Activated CD4-positive, alpha-beta T cell treated with anti-CD3 and anti-CD28 coated beads, Interleukin-2, amount 10 ng/mL, durations not matched to agents 24 days and 14 days (primary cell): ENCODE results near the gene SETDB2. TPM values are rescaled to one million over a fixed set of nuclear protein-coding genes. Genes with fewer than 3 reads are reported as not detected.
"Not testable (repeated sequence)": the region's sequence is repeated elsewhere in the genome, so short reads cannot be mapped to it uniquely, and the experiment has no call there.

Source experiments
- DNase-seq: peaks from one replicate; pipeline ENCODE4 v3.0.0; 2022
- H3K27ac Mint-ChIP-seq: one replicate; pipeline ENCODE4 v1.8.0; 2022; ENCODE audit warnings: mild to moderate bottlenecking, mixed read lengths
- H3K27me3 Mint-ChIP-seq: one replicate; pipeline ENCODE4 v1.8.0; 2022; ENCODE audit warnings: mixed read lengths
- H3K36me3 Mint-ChIP-seq: one replicate; pipeline ENCODE4 v1.8.0; 2022; ENCODE audit warnings: low read depth, mild to moderate bottlenecking, mixed read lengths
- H3K4me1 Mint-ChIP-seq: one replicate; pipeline ENCODE4 v1.8.0; 2021; ENCODE audit warnings: mixed read lengths
- H3K4me3 Mint-ChIP-seq: one replicate; pipeline ENCODE4 v1.8.0; 2022; ENCODE audit warnings: mild to moderate bottlenecking, moderate library complexity, mixed read lengths
- H3K9me3 Mint-ChIP-seq: one replicate; pipeline ENCODE4 v1.8.0; 2021; ENCODE audit warnings: mixed read lengths
- intact Hi-C: fragments of 100-400 bp; cut with micrococcal nuclease; formaldehyde crosslinking; loops from one replicate; pipeline ENCODE4 v1.15.1; 2023
- total RNA-seq: library from RNA; stranded (reverse); gene quantifications from 2 replicates; pipeline ENCODE4 v1.2.3, GENCODE V29; 2022

The SETDB2 gene
- total RNA-seq, 1 donor from 2014 or later, result 13.4 TPM

GRCh38 chr13:49464085-49464484, 20.0 kb downstream of the SETDB2 start:
- H3K9me3 Mint-ChIP-seq, result peaks cover 3% of the 10 kb centered on the region
- H3K4me3 Mint-ChIP-seq, result no peak overlapping the region
- peaks cover 65% of the 10 kb centered on the region for H3K36me3 Mint-ChIP-seq
- H3K27me3 Mint-ChIP-seq, result no peaks in the 10 kb centered on the region
- intact Hi-C loops, result no loop called here
- no peak overlapping the region for H3K27ac Mint-ChIP-seq
- H3K4me1 Mint-ChIP-seq, result no peaks in the 10 kb centered on the region
- no peak for DNase-seq

DNA sequence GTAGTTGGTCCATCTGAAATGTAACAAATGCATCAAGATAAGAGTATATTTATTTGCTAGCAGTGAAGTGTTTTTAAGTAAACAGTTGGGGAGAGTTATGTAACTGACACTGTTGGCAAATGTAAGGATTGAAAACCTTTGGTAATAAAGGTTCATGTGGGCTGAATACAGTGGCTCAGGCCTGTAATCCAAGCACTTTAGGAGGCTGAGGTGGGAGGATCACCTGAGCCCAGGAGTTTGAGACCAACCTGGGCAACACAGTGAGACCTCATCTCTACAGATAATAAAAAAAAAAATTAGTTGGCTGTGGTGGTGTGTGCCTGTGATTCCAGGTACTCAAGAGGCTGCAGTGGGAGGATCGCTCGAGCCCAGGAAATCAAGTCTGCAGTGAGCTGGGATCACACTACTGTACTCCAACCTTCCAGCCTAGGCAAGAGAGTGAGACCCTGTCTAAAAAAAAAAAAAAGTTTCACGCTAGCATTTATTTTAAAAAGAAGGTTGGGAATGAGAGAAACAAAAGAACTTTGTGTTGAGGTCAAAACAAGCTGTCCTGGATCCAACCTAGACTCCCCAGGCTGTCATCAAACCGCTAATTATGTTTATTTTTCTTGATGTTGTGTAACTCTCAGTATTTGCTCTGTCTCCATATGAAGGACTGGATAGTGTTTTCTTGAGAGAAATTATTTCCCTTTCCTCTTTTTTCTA, 20.7 kb downstream of the SETDB2 start:
- Mint-ChIP-seq H3K27ac (no peak overlapping the region), H3K4me1 (no peaks in the 10 kb centered on the region), H3K9me3 (peaks cover 3% of the 10 kb centered on the region), H3K4me3 (no peak overlapping the region), H3K27me3 (no peaks in the 10 kb centered on the region), H3K36me3 (peaks cover 71% of the 10 kb centered on the region)
- DNase-seq, result no peak
- intact Hi-C loops, result no loop called here

DNA sequence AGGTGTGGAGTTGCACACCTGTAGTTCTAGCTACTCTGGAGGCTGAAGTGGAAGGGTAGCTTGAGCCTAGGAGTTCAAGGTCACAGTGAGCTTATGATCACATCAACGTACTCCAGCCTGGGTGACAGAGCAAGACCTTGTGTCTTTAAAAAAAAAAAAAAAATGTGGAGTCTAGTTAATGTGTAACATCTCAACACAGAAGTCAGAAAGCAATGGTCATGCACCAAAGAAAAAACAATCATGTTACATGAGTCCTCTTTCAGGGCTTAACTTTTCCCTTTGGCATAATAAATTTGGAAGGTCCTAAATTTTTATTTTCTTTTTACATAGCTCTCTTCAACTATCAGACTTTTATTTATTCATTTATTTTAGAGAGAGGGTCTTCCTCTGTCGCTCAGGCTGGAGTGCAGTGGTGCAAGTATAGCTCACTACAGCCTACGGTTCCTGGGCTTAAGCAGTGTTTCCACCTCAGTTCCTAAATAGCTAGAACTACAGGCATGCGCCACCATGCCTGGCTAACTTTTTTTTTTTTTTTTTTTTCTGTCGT, 22.3 kb downstream of the SETDB2 start:
- Mint-ChIP-seq H3K9me3 (peaks cover 3% of the 10 kb centered on the region), H3K4me3 (no peak overlapping the region), H3K27me3 (no peaks in the 10 kb centered on the region), H3K27ac (no peak overlapping the region), H3K4me1 (no peaks in the 10 kb centered on the region), H3K36me3 (peaks cover 68% of the 10 kb centered on the region)
- intact Hi-C loops, result no loop called here
- DNase-seq, result no peak

DNA sequence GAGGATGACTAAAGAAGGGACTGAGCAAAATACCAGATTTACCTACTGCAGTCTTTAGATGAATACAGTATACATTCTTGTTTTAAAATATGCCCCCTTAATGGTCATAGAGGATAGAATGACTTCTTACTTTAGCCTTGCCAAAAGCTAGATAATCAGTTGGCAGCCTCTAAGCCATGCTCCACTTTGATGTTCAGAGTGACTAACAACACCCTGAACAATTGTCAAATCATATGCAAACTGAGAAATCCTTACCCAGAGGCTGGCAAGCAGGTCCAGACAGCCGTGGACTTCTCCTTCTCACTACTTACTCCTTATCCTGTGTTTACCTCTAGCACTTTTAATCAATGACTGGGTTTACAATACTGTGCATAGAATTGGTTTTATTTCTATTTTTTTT, 28.1 kb downstream of the SETDB2 start:
- Mint-ChIP-seq H3K4me1 (peaks cover 4% of the 10 kb centered on the region), H3K27ac (no peak overlapping the region), H3K4me3 (no peak overlapping the region), H3K27me3 (no peaks in the 10 kb centered on the region), H3K36me3 (peaks cover 43% of the 10 kb centered on the region), H3K9me3 (no peaks in the 10 kb centered on the region)
- intact Hi-C loops, result no loop called here
- no peak for DNase-seq

DNA sequence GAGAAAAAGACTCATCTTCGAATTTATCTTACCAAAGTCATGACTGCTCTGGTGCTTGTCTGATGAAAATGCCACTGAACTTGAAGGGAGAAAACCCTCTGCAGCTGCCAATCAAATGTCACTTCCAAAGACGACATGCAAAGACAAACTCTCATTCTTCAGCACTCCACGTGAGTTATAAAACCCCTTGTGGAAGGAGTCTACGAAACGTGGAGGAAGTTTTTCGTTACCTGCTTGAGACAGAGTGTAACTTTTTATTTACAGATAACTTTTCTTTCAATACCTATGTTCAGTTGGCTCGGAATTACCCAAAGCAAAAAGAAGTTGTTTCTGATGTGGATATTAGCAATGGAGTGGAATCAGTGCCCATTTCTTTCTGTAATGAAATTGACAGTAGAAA, 32.5 kb downstream of the SETDB2 start:
- intact Hi-C loops, result no loop called here
- Mint-ChIP-seq H3K27ac (no peak overlapping the region), H3K4me3 (no peak overlapping the region), H3K36me3 (peaks cover 43% of the 10 kb centered on the region), H3K9me3 (no peaks in the 10 kb centered on the region), H3K4me1 (peaks cover 4% of the 10 kb centered on the region), H3K27me3 (no peaks in the 10 kb centered on the region)
- DNase-seq, result no peak

GRCh38 chr13:49481788-49482187, 37.7 kb downstream of the SETDB2 start:
- no peak for DNase-seq
- H3K9me3 Mint-ChIP-seq, result no peaks in the 10 kb centered on the region
- H3K4me1 Mint-ChIP-seq, result no peaks in the 10 kb centered on the region
- H3K27me3 Mint-ChIP-seq, result no peaks in the 10 kb centered on the region
- peaks cover 54% of the 10 kb centered on the region for H3K36me3 Mint-ChIP-seq
- H3K27ac Mint-ChIP-seq, result no peak overlapping the region
- H3K4me3 Mint-ChIP-seq, result no peak overlapping the region
- intact Hi-C loops, result no loop called here

- H3K27ac Mint-ChIP-seq, result no peak overlapping the region
Observed at GRCh38 chr13:49488563-49488962, 44.5 kb downstream of the SETDB2 start.

GRCh38 chr13:49494645-49495044, 50.6 kb downstream of the SETDB2 start:
- peak overlapping the region; percentile 99 for H3K27ac Mint-ChIP-seq
- no peaks in the 10 kb centered on the region for H3K27me3 Mint-ChIP-seq
- H3K4me1 Mint-ChIP-seq, result peaks cover 43% of the 10 kb centered on the region
- H3K36me3 Mint-ChIP-seq, result peaks cover 36% of the 10 kb centered on the region
- H3K9me3 Mint-ChIP-seq, result no peaks in the 10 kb centered on the region
- intact Hi-C loops, result loop anchor here (1.0 to 10.0 kb wide), 10 partner anchors 48 to 873 kb away; partner anchors contain the start of genes CAB39L, EBPL, FNDC3A and SETDB2
- no peak for DNase-seq
- H3K4me3 Mint-ChIP-seq, result peak overlapping the region; percentile 95

More at GRCh38 chr13:49488563-49488962, 44.5 kb downstream of the SETDB2 start:
- Mint-ChIP-seq H3K4me3 (no peak overlapping the region), H3K4me1 (peaks cover under 1% of the 10 kb centered on the region), H3K36me3 (peaks cover 34% of the 10 kb centered on the region), H3K27me3 (no peaks in the 10 kb centered on the region), H3K9me3 (no peaks in the 10 kb centered on the region)
- intact Hi-C loops, result no loop called here
- DNase-seq, result no peak

DNA sequence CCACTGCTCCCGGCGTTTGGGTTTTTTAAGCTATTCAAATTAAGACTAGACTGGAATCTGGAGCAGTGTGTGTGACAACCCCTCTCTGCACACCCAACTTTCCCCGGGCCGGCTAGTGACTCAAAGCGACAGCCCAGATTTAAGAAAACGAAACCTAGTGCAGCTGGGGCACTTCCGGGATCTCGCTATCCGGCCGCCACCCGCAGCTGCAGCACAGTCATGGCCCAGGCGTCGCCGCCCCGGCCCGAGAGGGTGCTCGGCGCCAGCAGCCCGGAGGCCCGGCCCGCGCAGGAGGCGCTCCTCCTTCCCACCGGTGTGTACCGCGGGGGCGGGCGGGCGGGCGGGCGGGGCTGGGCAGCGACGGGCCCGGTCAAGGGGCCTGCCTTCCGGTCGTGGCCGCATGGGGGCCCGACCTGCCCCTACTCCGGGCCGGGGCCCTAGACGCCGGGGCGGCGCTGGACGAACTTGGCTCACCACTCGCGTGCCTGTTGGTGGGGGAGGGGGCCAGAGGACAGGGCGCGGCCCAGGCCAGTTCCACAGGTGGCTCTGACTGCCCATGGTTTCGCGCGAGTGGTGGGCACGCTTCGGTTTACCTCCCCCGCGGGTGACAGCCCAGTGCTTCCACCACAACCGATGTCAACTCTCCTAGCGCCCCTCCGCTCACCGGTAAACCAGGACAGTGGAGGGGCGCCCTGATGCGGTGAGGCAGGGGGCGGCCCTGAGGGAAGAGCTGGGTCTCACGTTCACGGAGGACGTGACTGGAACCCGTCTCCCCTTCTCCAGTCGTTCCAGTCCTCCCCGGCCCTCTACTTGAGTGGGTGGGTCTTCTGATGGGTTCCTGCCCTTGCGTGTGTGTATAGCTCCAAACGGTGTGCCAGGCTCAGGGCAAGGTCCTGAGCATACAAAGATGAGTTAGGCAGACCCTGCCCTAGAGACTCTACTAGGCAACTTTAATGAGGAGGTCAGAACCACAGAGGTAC, 52.0 kb downstream of the SETDB2 start, which contains the start of gene PHF11:
Gene PHF11 (plus strand): TSS at position 171 of the 980 bp plus-strand sequence. CDS start 49 bp downstream, at position 220.
- Mint-ChIP-seq H3K9me3 (no peaks in the 10 kb centered on the region), H3K36me3 (peaks cover 48% of the 10 kb centered on the region), H3K27me3 (no peaks in the 10 kb centered on the region), H3K4me3 (peak within 1 kb of the TSS; percentile 95), H3K4me1 (peaks cover 51% of the 10 kb centered on the region), H3K27ac (peak within 1 kb of the TSS; percentile 99)
- peak; percentile 96 for DNase-seq
- intact Hi-C loops, result loop anchor here (1.0 to 10.0 kb wide), 11 partner anchors 46 to 871 kb away; partner anchors contain the start of genes CAB39L, EBPL, FNDC3A and RCBTB1

DNA sequence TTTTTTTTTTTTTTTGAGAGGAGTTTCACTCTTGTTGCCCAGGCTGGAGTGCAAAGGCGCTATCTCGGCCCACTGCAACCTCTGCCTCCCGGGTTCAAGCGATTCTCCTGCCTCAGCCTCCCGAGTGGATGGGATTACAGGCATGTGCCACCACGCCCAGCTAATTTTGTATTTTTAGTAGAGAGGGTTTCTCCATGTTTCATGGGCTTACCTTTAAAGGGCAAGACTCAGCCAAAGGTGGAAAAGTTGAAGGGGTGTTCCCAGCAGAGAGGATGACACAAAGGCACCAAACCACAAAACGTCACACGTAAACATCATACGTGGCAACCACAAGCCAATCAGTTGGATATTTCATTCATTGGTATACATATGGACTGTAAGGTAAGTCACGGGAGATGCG, 52.8 kb downstream of the SETDB2 start:
- H3K9me3 Mint-ChIP-seq, H3K27me3 Mint-ChIP-seq: not testable (repeated sequence)
- H3K4me3 Mint-ChIP-seq, result peak overlapping the region; percentile 90
- peak; percentile 88 for DNase-seq
- peaks cover 51% of the 10 kb centered on the region for H3K4me1 Mint-ChIP-seq
- H3K27ac Mint-ChIP-seq, result peak overlapping the region; percentile 97
- intact Hi-C loops, result loop anchor here (2.0 to 10.0 kb wide), 9 partner anchors 45 to 870 kb away; partner anchors contain the start of genes EBPL, FNDC3A and RCBTB1
- peaks cover 45% of the 10 kb centered on the region for H3K36me3 Mint-ChIP-seq

DNA sequence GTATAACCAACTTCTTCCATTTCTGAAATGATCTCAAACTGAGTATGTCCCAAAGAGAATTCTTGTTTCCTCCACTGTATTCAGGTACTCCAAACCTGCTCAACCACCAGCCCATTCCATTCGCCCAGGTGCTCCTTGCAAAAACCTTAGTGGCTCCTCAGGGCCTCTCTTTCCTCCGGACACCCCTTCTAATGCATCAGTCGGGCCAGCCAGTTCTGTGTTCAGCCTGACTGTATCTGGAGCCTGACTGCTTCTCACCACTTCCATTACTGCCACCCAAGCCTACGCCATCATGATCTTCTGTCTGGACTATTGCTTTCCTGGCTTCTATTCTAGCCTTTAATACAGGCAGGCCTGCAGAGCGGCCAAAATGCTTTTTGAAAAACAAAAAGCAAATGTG, 53.2 kb downstream of the SETDB2 start:
- peak overlapping the region; percentile 97 for H3K27ac Mint-ChIP-seq
- H3K9me3 Mint-ChIP-seq, result no peaks in the 10 kb centered on the region
- intact Hi-C loops, result loop anchor here (2.0 to 10.0 kb wide), 9 partner anchors 45 to 870 kb away; partner anchors contain the start of genes EBPL, FNDC3A and RCBTB1
- H3K27me3 Mint-ChIP-seq, result no peaks in the 10 kb centered on the region
- H3K36me3 Mint-ChIP-seq, result peaks cover 45% of the 10 kb centered on the region
- H3K4me1 Mint-ChIP-seq, result peaks cover 51% of the 10 kb centered on the region
- H3K4me3 Mint-ChIP-seq, result peak overlapping the region; percentile 90
- no peak for DNase-seq

GRCh38 chr13:49498206-49498605, 54.1 kb downstream of the SETDB2 start:
- DNase-seq, result no peak
- H3K27ac Mint-ChIP-seq, result peak overlapping the region; percentile 82
- H3K4me1 Mint-ChIP-seq, result peaks cover 56% of the 10 kb centered on the region
- H3K9me3 Mint-ChIP-seq, result no peaks in the 10 kb centered on the region
- H3K27me3 Mint-ChIP-seq, result no peaks in the 10 kb centered on the region
- intact Hi-C loops, result loop anchor here (5.0 to 10.0 kb wide), 8 partner anchors 44 to 869 kb away; partner anchors contain the start of genes EBPL and FNDC3A
- peaks cover 49% of the 10 kb centered on the region for H3K36me3 Mint-ChIP-seq
- H3K4me3 Mint-ChIP-seq, result no peak overlapping the region

DNA sequence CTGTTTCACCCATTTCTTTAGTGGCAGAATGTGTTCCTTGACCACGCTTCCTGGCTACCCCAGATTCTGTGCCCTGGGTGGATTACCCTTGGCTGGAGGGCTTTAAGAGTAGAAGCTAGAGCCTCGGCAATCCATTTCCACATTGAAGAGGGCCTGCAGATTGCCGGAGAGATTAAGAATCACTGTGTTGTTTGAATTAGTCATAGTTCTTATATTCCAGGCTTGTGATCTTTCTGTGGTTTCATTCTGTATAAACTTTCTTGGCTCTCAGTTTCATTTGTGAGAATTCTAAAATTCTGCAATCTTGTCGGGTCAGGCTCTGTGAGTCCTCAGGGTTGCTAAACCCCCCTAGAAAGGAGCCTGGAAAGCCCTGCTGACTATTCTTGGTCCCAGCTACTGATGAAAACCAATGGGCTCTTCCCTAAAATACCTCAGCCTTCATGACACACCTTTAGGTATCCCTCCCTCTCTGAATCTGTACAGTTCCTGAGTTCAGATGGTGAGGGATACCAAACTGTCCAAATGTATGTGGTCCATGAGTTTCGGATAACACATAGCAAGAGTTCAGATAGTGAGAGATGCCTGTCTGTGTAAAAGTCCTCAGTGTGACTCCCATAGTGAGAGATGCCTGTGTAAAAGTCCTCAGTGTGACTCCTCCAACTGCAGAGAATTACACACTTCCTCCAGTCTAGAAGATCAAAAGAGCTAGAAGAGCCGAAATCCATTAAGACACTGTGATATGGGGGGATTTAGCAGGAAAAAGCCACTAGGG, 56.0 kb downstream of the SETDB2 start:
- peaks cover 47% of the 10 kb centered on the region for H3K4me1 Mint-ChIP-seq

More for the DNA sequence above, 56.0 kb downstream of the SETDB2 start:
- Mint-ChIP-seq H3K27me3 (no peaks in the 10 kb centered on the region), H3K9me3 (no peaks in the 10 kb centered on the region), H3K27ac (peak overlapping the region; percentile 72), H3K4me3 (peak overlapping the region; percentile 28), H3K36me3 (peaks cover 55% of the 10 kb centered on the region)
- intact Hi-C loops, result loop anchor here (5.0 to 10.0 kb wide), 8 partner anchors 42 to 867 kb away; partner anchors contain the start of genes EBPL and FNDC3A
- peak; percentile 67 for DNase-seq
